Measurements from ENCODE around the gene STRIP2. TPM values are rescaled to one million over a fixed set of nuclear protein-coding genes. Genes with fewer than 3 reads are reported as not detected.

Gene STRIP2
- total RNA-seq, 4 donors from 2014 or later, result 0.54 to 1.7 (median 1.3) TPM

GRCh38 chr7:129388333-129389098, 45.7 kb upstream of the STRIP2 start:
- TF ChIP-seq CTCF (IDR thresholded peaks at IDR 0.05), result no peak
- no peak for TF ChIP-seq POLR2A (IDR thresholded peaks at IDR 0.05)
- H3K36me3 ChIP-seq, result peaks cover 0 to 15% (median 0%) of the 10 kb centered on the region in 3 donors
- DNase-seq, result no peak
- no peak overlapping the region for H3K27ac ChIP-seq
- no peaks in the 10 kb centered on the region for H3K9me3 ChIP-seq
- no peaks in the 10 kb centered on the region for H3K27me3 ChIP-seq
- no peaks in the 10 kb centered on the region for H3K4me1 ChIP-seq
- no peak overlapping the region for H3K4me3 ChIP-seq

GRCh38 chr7:129389829-129390228, 44.4 kb upstream of the STRIP2 start:
- Histone ChIP-seq H3K4me3 (no peak overlapping the region), H3K36me3 (peaks cover 0 to 16% (median 0%) of the 10 kb centered on the region in 3 donors), H3K4me1 (no peaks in the 10 kb centered on the region), H3K27ac (no peak overlapping the region), H3K9me3 (no peaks in the 10 kb centered on the region), H3K27me3 (no peaks in the 10 kb centered on the region)
- TF ChIP-seq POLR2A (IDR thresholded peaks at IDR 0.05) (no peak), CTCF (IDR thresholded peaks at IDR 0.05) (no peak)
- no peak for DNase-seq

- Histone ChIP-seq H3K4me3 (no peak overlapping the region), H3K4me1 (no peaks in the 10 kb centered on the region), H3K9me3 (no peaks in the 10 kb centered on the region), H3K36me3 (peaks cover 0 to 21% (median 0%) of the 10 kb centered on the region in 3 donors), H3K27me3 (no peaks in the 10 kb centered on the region), H3K27ac (no peak overlapping the region)
- DNase-seq, result no peak
- TF ChIP-seq POLR2A (IDR thresholded peaks at IDR 0.05) (no peak), CTCF (IDR thresholded peaks at IDR 0.05) (no peak)
Measured at GRCh38 chr7:129390314-129390713, 43.9 kb upstream of the STRIP2 start.

- Histone ChIP-seq H3K9me3 (no peaks in the 10 kb centered on the region), H3K27ac (no peak overlapping the region), H3K27me3 (no peaks in the 10 kb centered on the region), H3K4me1 (no peaks in the 10 kb centered on the region), H3K36me3 (peaks cover 0 to 29% (median 0%) of the 10 kb centered on the region in 3 donors), H3K4me3 (no peak overlapping the region)
- DNase-seq, result no peak
- TF ChIP-seq CTCF (IDR thresholded peaks at IDR 0.05) (no peak), POLR2A (IDR thresholded peaks at IDR 0.05) (no peak)
Measured at GRCh38 chr7:129391546-129392171, 42.6 kb upstream of the STRIP2 start.

GRCh38 chr7:129393255-129393654, 41.0 kb upstream of the STRIP2 start:
- Histone ChIP-seq H3K4me1 (no peaks in the 10 kb centered on the region), H3K27me3 (no peaks in the 10 kb centered on the region), H3K27ac (no peak overlapping the region), H3K36me3 (peaks cover 0 to 44% (median 0%) of the 10 kb centered on the region in 3 donors), H3K9me3 (no peaks in the 10 kb centered on the region), H3K4me3 (no peak overlapping the region)
- TF ChIP-seq CTCF (IDR thresholded peaks at IDR 0.05) (no peak), POLR2A (IDR thresholded peaks at IDR 0.05) (no peak)
- DNase-seq, result no peak
